Measurements from ENCODE around the gene KRT82. TPM values are rescaled to one million over a fixed set of nuclear protein-coding genes. Genes with fewer than 3 reads are reported as not detected.
"Not testable (repeated sequence)": the region's sequence is repeated elsewhere in the genome, so short reads cannot be mapped to it uniquely, and the experiment has no call there.

KRT82 gene
- polyA plus RNA-seq, 12 donors: 0.07 TPM; not detected in 11

- no peak for DNase-seq
Observed at GRCh38 chr12:52361553-52361952, 44.6 kb downstream of the KRT82 start.

- no peak for DNase-seq
Observed at GRCh38 chr12:52360663-52361271, 45.4 kb downstream of the KRT82 start.

GRCh38 chr12:52360106-52360662 lies 46.0 kb downstream of the KRT82 start:
- DNase-seq: no peak

- no peak for DNase-seq
Observed at GRCh38 chr12:52359621-52360061, 46.5 kb downstream of the KRT82 start.

DNA sequence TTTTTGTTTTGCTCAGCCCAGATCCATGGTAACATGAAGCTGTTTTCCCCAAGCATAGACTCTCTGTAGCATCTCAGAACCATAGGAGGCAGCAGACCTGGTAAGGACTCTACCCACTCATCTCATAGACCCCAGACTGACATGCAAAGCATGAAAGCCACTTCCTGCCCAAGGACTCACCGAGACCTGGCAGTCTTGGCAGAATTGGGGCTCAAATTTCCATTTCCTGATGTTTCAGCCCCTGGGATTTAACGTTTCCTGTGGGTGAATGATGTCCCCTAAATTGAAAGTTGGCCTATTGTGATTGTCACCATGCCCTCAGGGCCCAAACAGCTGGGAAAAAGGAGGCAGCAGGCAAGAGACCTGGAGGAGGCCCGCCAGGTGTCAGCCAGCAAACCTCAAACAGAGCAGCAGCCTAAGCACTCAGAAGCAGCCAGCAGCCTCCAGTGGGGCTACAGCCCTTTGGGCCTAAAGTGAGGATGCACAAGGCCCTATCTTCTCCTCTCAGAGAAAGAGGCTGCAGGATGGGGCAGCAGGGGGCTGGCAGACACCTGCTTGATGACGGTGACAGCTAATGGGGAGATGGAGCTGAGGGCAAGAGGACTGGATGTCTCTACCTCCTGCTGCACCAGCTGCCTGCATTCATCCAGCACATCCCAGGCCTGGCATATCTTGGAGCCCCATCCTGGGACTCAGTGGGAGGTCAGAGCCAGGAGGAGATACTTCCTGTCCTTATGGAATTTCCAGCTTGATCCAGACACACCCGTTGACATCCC lies 47.4 kb downstream of the KRT82 start:
- DNase-seq: no peak

DNA sequence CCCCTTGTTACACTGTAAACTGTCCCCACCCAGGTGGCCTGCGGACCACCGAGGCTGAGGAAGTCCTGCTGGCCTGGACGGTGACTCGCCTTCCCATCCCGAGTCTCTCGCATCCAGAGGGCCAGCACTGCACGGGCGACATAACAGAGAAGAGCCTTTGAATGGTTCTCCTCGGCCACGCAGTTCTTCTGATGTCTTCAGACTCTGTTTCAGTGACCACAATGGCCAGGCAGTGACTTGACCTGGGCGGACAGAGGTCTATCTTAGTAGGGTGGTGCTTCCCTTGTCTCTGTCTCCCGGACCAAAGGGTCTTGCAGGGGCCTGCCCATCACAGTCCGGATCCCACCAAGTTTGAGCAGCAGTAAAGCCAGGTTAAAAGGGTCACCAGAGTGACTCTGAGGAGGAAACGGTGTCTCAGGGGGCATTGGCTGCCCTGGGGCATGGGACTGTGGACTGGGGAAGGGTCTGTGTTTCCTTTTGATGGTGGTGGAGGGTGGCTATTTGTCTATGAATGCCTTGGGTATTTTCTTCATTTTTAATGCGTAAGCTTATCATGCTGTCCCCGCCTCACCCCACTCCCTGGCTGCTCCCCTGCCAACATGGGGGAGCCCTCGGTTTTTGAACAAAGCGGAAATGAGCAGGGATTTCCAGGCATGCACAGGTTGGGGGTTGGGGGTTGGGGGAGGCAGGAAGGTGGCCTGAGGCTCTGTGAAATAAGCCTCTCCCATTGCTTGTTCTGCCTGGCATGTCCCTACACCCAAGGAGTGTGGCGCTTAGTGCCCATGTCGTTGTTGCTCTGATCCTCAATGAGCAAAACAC lies 49.2 kb downstream of the KRT82 start:
- DNase-seq: no peak

DNA sequence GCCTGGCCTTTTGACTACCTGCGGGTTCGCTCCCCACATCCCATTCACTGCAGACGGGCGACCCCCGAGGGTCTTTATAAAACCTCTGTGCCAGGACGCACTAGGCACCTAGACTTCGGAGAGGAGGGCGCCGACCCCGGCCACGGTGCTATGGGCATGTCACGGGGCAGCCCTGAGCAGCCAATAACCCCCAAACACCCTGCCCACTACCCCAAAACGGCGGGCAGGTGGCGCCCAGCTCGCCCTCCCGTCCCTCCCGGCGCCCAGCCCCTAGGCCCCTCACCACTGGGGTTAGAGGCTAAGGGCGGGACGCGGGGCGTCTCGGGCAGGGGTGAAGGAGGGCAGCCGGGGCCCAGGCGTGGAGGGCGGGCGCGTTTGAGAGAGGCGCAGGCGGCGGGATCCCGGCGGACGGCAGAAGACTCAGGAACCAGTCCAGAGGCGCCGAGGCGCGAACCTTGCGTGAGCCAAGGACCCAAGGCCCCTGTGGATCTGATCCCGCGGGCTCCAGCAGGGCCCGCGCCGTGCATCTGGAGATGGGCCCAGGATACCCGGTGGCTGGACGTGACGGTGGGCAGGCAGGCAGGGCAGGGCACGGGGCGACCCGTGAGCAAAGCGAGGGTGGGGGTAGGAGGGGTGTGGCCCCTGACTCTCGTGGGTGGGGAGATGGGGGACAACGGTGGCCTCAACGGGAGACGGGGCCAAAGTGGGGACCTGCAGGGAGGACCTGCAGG lies 49.9 kb downstream of the KRT82 start:
- no peak for DNase-seq

DNA sequence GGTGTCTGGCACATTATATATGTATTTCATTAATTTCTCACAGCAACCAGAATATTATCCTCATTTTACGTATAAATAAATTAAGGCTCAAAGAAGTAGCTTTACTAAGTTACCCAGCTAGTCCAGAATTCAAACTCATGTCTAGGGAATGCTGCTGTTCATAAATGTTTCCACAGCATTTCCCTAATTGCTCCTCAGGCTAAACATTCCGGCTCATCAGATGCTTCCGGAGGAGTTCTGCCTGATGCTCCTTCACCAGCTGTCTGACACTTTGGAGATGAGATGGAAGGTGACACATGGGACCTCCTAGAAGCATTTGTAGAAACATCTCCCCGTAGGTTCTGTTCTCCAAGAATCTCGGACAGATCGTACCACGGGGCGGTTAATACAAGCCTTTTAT lies 51.0 kb downstream of the KRT82 start:
- no peak for DNase-seq

GRCh38 chr12:52354200-52354599 lies 51.9 kb downstream of the KRT82 start:
- no peak for DNase-seq

- DNase-seq: no peak
Observed at GRCh38 chr12:52353766-52354165, 52.4 kb downstream of the KRT82 start.

- DNase-seq: no peak
Observed at GRCh38 chr12:52352951-52353350, 53.2 kb downstream of the KRT82 start.

DNA sequence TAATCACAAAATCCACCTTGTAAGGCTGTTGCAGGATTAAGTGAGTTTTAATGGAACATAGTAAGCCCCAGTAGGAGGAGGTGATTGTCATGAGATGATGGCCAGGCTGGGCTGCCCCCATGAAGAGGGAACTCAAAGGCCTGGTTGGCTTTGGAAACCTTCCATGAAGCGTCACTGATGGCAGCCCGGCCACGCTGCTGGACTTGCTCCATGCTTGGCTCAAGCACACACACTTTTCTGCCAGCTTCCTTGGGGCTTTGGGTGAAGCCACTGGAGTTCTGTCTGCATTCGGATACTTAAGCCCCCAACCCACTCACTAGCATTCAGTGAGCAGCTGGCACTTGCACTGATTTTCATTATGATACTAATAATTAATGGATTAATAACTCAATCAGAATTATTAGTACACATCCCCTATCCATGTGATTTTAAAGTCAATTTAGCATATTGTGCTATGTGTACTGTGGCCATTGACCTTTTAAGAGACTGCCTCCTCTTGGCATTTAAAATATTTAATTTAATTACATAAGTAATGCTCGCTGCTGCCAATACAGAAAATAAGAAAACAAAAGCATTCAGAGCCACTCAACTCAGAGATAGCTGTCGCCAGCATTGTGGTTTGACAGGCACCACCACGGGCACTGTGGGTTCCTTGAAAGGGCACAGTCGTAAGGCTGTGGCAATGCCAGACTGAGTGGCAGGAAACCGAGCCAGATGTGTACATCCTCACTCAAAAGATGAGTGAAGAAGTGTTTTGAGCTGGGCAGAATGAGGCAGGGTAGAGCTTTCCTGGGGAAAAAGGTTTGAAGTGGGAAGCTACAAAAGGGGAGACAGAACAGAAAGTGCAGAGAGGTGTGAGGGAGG lies 54.7 kb downstream of the KRT82 start:
- DNase-seq: no peak

GRCh38 chr12:52350786-52351185 lies 55.3 kb downstream of the KRT82 start:
- DNase-seq: no peak

DNA sequence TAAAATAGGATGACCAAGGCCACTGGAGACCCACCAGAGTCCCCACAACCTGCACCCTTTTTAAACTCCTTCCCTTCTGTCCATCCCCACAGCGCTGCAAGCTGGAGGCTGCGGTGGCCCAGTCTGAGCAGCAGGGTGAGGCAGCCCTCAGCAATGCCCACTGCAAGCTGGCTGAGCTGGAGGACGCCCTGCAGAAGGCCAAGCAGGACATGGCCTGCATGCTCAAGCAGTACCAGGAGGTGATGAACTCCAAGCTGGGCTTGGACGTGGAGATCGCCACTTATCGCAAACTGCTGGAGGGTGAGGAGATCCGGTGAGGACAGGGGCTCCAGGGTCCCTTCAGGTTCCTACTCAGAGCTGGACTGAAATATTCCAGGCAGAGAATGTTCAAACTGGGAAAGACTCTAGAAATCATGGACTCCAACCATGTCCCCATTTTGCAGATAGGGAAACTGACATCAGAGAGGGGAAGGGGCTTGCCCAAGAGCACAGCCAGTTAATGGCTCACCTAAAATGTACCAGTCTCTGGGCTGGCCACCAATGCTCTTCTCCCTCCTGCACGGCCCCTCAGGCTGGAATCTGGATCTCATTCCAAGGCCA lies 56.0 kb downstream of the KRT82 start:
- no peak for DNase-seq

- DNase-seq: no peak
Observed at GRCh38 chr12:52349196-52349595, 56.9 kb downstream of the KRT82 start.

DNA sequence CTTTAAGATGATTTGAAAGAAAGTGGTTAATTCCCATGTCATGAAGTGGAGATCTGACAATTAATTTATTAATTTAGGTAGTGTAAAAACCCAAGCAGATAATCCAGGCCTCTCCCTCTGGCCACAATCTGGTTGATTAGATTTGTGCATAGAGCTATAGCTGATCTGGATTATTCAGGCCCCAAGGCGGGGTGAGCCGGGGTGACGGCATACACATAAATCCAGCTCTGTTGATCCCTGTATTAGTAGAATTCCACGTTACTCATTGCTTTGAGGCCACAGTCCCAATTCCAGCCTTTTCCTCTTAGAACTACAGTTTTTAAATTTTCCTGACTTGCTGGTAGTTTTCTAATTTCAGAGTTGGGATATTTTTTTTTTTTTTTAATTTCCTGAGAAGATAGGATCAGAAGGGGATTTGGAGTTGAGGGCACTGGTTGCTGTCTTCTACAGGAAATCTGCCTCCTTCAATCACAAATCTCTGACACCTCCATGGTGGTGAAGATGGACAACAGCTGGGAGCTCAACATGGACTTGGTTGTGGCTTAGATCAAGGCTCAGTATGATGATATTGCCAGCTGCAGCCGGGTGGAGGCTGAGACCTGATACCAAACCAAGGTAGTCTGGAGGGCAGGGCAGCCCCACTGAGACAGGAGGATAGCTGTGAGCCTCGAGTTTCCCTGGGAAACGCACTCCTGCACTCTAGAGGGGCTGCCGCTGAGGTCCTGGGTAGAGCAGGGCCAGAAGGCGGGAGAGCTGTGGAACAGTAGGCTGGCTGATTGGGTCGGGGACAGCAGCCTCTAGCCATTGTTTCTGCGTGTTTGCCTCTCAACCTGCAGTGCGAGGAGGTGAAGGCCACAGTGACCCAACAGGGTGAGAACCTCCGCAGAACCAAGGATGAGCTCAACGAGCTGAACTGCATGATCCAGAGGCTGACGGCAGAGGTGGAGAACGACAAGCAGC lies 58.3 kb downstream of the KRT82 start:
- no peak for DNase-seq

GRCh38 chr12:52347016-52347415 lies 59.1 kb downstream of the KRT82 start:
- DNase-seq: no peak

- DNase-seq: no peak
Observed at GRCh38 chr12:52346593-52346992, 59.5 kb downstream of the KRT82 start.

- DNase-seq: not testable (repeated sequence)
Observed at GRCh38 chr12:52345041-52345440, 61.1 kb downstream of the KRT82 start.
